HEK293T (cell line): ENCODE measurements around the gene PLGLB2.
"Not testable (repeated sequence)": the region's sequence is repeated elsewhere in the genome, so short reads cannot be mapped to it uniquely, and the experiment has no call there.

Experiments used
- CTBP1 ChIP-seq: fragments of 450-650 bp; IDR thresholded peaks from 2 replicates; pipeline ENCODE4 v1.6.1; 2016; ENCODE audit warnings: borderline replicate concordance
- FOXA1 ChIP-seq: fragments of 450-650 bp; IDR thresholded peaks from 2 replicates; pipeline ENCODE4 v1.6.1; 2016; ENCODE audit warnings: mild to moderate bottlenecking
- FOXK2 ChIP-seq: fragments of 450-650 bp; IDR thresholded peaks from 2 replicates; pipeline ENCODE4 v1.6.1; 2016; ENCODE audit warnings: mild to moderate bottlenecking
- FOXM1 ChIP-seq: fragments of 450-650 bp; IDR thresholded peaks from 2 replicates; pipeline ENCODE4 v1.6.1; 2017; ENCODE audit warnings: mild to moderate bottlenecking, borderline replicate concordance
- HDGF ChIP-seq: fragments of 450-650 bp; IDR thresholded peaks from 2 replicates; pipeline ENCODE4 v1.6.1; 2017; ENCODE audit warnings: antibody characterized with exemption, borderline replicate concordance
- LEF1 ChIP-seq: fragments of 450-650 bp; IDR thresholded peaks from 2 replicates; pipeline ENCODE4 v1.6.1; 2017; ENCODE audit warnings: mild to moderate bottlenecking, borderline replicate concordance
- SP1 ChIP-seq: fragments of 450-650 bp; IDR thresholded peaks from 2 replicates; pipeline ENCODE4 v1.6.1; 2017
- TARDBP ChIP-seq: fragments of 450-650 bp; IDR thresholded peaks from 2 replicates; pipeline ENCODE4 v1.6.1; 2016
- ZNF384 ChIP-seq: fragments of 450-650 bp; IDR thresholded peaks from 2 replicates; pipeline ENCODE4 v1.6.1; 2016

GRCh38 chr2:87754759-87755158 is 6.9 kb downstream of the PLGLB2 start:
- not testable (repeated sequence) for TF ChIP-seq HDGF, LEF1, FOXM1, CTBP1, FOXK2, ZNF384, TARDBP, SP1, FOXA1
